GM12878 (cell line): ENCODE data around the gene INSL3. TPM values are rescaled to one million over a fixed set of nuclear protein-coding genes. Genes with fewer than 3 reads are reported as not detected.

Experiments used
- ATAC-seq: fragments of 200-7000 bp; cut with Tn5 transposase; 3 replicates; pipeline ENCODE4 v1.9.1; 2020; ENCODE audit warnings: mild to moderate bottlenecking, moderate library complexity
- BruUV-seq: library from RNA; stranded (reverse); fragments of 400-500 nt; replicated peaks from 2 replicates; lab custom pipeline; 2021; lab: Mats Ljungman, UMichigan
- CTCF ChIA-PET: fragments of 300-600 bp; sonication (Branson Sonifier 250); formaldehyde crosslinking; extraction: SDS; loops from one replicate; lab custom pipeline; 2021; ENCODE audit warnings: inconsistent platforms; lab: Yijun Ruan, JAX
- POLR2A ChIA-PET: fragments of 350-600 bp; formaldehyde crosslinking; extraction: SDS; loops from one replicate; lab custom pipeline; 2021; ENCODE audit warnings: inconsistent platforms; lab: Charles Lee
- RAD21 ChIA-PET: fragments of 300-600 bp; sonication (Branson Sonifier 250); formaldehyde crosslinking; loops from one replicate; lab custom pipeline; 2023; ENCODE audit warnings: antibody characterized with exemption; ENCODE audit not compliant: unreplicated experiment; lab: Charles Lee
- SMC1A ChIA-PET: fragments of 300-600 bp; sonication (Branson Sonifier 250); formaldehyde crosslinking; loops from one replicate; lab custom pipeline; 2023; ENCODE audit not compliant: unreplicated experiment, uncharacterized antibody; lab: Charles Lee
- DNase-seq: peaks from one replicate; pipeline ENCODE4 v3.0.0-alpha.2; 2011; ENCODE audit warnings: low read depth, low spot score
- FAIRE-seq: peaks from 3 replicates; lab custom pipeline; 2011; peaks lifted over from hg19 to GRCh38; lab: Jason Lieb, UNC
- H2AFZ ChIP-seq: 2 replicates; pipeline ENCODE4 v1.6.0; 2011; ENCODE audit warnings: low read depth, low read length, control low read depth; ENCODE audit not compliant: control insufficient read depth
- H3K27ac ChIP-seq: 2 replicates; pipeline ENCODE4 v1.5.1; 2011; ENCODE audit warnings: control low read depth; ENCODE audit not compliant: control insufficient read depth, insufficient read depth
- H3K27me3 ChIP-seq, 2 experiments: replicated peaks in 1 of 2; 2 replicates each; pipeline versions ENCODE4 v1.6.0 to v1.6.1; 2011; ENCODE audit warnings: low read length in 1 of 2; ENCODE audit not compliant: control insufficient read depth in 2 of 2, insufficient read depth in 2 of 2
- H3K36me3 ChIP-seq, 2 experiments: 2 replicates each; pipeline ENCODE4 v1.5.1; 2011; ENCODE audit warnings: low read length in 1 of 2; ENCODE audit not compliant: control insufficient read depth in 2 of 2, insufficient read depth in 2 of 2
- H3K4me1 ChIP-seq: 2 replicates; pipeline ENCODE4 v1.6.1; 2011; ENCODE audit warnings: mild to moderate bottlenecking, low read length, moderate library complexity, mixed read lengths; ENCODE audit not compliant: control insufficient read depth, insufficient read depth
- H3K4me2 ChIP-seq: 2 replicates; pipeline ENCODE4 v1.6.0; 2011; ENCODE audit warnings: control low read depth; ENCODE audit not compliant: control insufficient read depth, insufficient read depth
- H3K4me3 ChIP-seq: fragments of 200-600 bp; sonication (generic); 2 replicates; pipeline ENCODE4 v1.5.1; 2016
- H3K79me2 ChIP-seq: 2 replicates; pipeline ENCODE4 v1.6.0; 2011; ENCODE audit warnings: low read length; ENCODE audit not compliant: control insufficient read depth, insufficient read depth
- H3K9ac ChIP-seq: 2 replicates; pipeline ENCODE4 v1.8.0; 2011; ENCODE audit warnings: low read length, control low read depth, mixed read lengths; ENCODE audit not compliant: control insufficient read depth, insufficient read depth
- H3K9me3 ChIP-seq: replicated peaks from 3 replicates; pipeline ENCODE4 v1.5.1; 2011; ENCODE audit warnings: mild to moderate bottlenecking, low read length; ENCODE audit not compliant: control insufficient read depth, insufficient read depth
- H4K20me1 ChIP-seq: 2 replicates; pipeline ENCODE4 v1.6.0; 2011; ENCODE audit not compliant: control insufficient read depth, insufficient read depth
- CHD2 ChIP-seq: IDR thresholded peaks from 2 replicates; pipeline ENCODE4 v1.6.1; 2011; ENCODE audit warnings: low read depth, low read length, improper control_type of control experiment, borderline replicate concordance
- DPF2 ChIP-seq: fragments of 450-650 bp; IDR thresholded peaks from 2 replicates; pipeline ENCODE4 v1.6.1; 2017; ENCODE audit warnings: mild to moderate bottlenecking
- KLF5 ChIP-seq: fragments of 450-650 bp; IDR thresholded peaks from 2 replicates; pipeline ENCODE4 v1.6.1; 2014; ENCODE audit warnings: mild to moderate bottlenecking; ENCODE audit not compliant: partially characterized antibody
- MYB ChIP-seq: fragments of 150-350 bp; IDR thresholded peaks from 2 replicates; pipeline ENCODE4 v1.6.1; 2014; ENCODE audit warnings: mild to moderate bottlenecking, low read depth, low read length, borderline replicate concordance
- NR2F1 ChIP-seq: fragments of 450-650 bp; conservative IDR thresholded peaks from 2 replicates; pipeline ENCODE4 v1.6.1; 2017; ENCODE audit warnings: mild to moderate bottlenecking
- SMAD5 ChIP-seq: IDR thresholded peaks from 2 replicates; pipeline ENCODE4 v1.6.1; 2016; ENCODE audit warnings: antibody characterized with exemption, low read depth
- TCF3 ChIP-seq: IDR thresholded peaks from 2 replicates; pipeline ENCODE4 v1.6.1; 2012; ENCODE audit warnings: low read depth, mild to moderate bottlenecking, low read length, borderline replicate concordance; ENCODE audit not compliant: insufficient read depth
- ZBED1 ChIP-seq: IDR thresholded peaks from 2 replicates; pipeline ENCODE4 v1.6.1; 2016; ENCODE audit warnings: borderline replicate concordance
- ZNF592 ChIP-seq: fragments of 450-650 bp; IDR thresholded peaks from 2 replicates; pipeline ENCODE4 v1.6.1; 2017; ENCODE audit warnings: mild to moderate bottlenecking, moderate library complexity
- WGBS: methylation state at CpG from one replicate; pipeline ENCODE4 v1.1.6; 2016; ENCODE audit warnings: low lambda C conversion rate; ENCODE audit not compliant: insufficient replicate concordance, insufficient coverage; ENCODE audit errors: missing lambda C conversion rate; 5-methylcytosine and 5-hydroxymethylcytosine counted together
- in situ Hi-C: fragments of 300-500 bp; cut with MboI; formaldehyde crosslinking; loops from 9 replicates; pipeline ENCODE4 v1.14.3; 2018; ENCODE audit warnings: mixed read lengths
- intact Hi-C: fragments of 100-400 bp; cut with micrococcal nuclease; formaldehyde crosslinking; loops from one replicate; pipeline ENCODE4 v1.14.2; 2022; ENCODE audit not compliant: unreplicated experiment
- polyA plus RNA-seq, 11 experiments: library from polyadenylated mRNA; depleted of rRNA in 4 of 11; unstranded in 6 of 11; stranded (reverse) in 5 of 11; fragments of >200 nt; fragmentation: Nextera tagmentation in 4 of 11; fragmentation: Illumina TruSeq in 1 of 11; extraction: Ambion mirVana in 4 of 11; extraction: Trizol in 1 of 11; gene quantifications; 1 replicate in 1 of 11; 2 replicates in 10 of 11; pipeline versions ENCODE4 v1.2.1 to v1.2.3, GENCODE V29; 2011 to 2016; ENCODE audit warnings: inconsistent platforms in 2 of 11, missing spikeins in 2 of 11, low read depth in 1 of 11
- total RNA-seq, 4 experiments: library from RNA; depleted of rRNA in 3 of 4; stranded (reverse); fragments of >200 nt in 3 of 4; fragmentation: Illumina TruSeq in 1 of 4; extraction: Trizol in 1 of 4; gene quantifications; 2 replicates each; pipeline versions ENCODE4 v1.2.1 to v1.2.3, GENCODE V29; 2013 to 2021
- TF ChIP-seq, protein P1 (sequence below): fragments of 450-650 bp; IDR thresholded peaks from 2 replicates; pipeline ENCODE4 v1.6.1; 2017; ENCODE audit warnings: antibody characterized with exemption, mild to moderate bottlenecking, moderate library complexity
- TF ChIP-seq, protein P2 (sequence below): fragments of 450-650 bp; formaldehyde crosslinking; IDR thresholded peaks from 2 replicates; pipeline ENCODE4 v1.4.0; 2022; ENCODE audit warnings: mild to moderate bottlenecking, moderate library complexity

Gene INSL3
- total and polyA plus RNA-seq, 10 of the 15 experiments (the other 5 are each of a cell fraction or from before 2014, with no cell fraction given), result 0.27 to 1.9 (median 0.70) TPM

- no TSS peak for BruUV-seq
- ChIA-PET RAD21 (interaction anchor here (0.5 to 5.3 kb wide), 11 partner anchors 11 to 550 kb away, joined by 3 to 56 read pairs (median 3); partner anchors contain the start of genes CCDC124, MAP1S and RPL18A), POLR2A (interaction anchor here (0.5 to 1.8 kb wide), 7 partner anchors 12 to 333 kb away, joined by 3 to 11 read pairs (median 6); partner anchors contain the start of gene CCDC124), SMC1A (interaction anchor here (0.6 to 2.9 kb wide), 6 partner anchors 8 to 141 kb away, joined by 3 to 9 read pairs (median 4); partner anchors contain the start of genes CCDC124 and RPL18A), CTCF (interaction anchor here (0.6 to 1.7 kb wide), 6 partner anchors 12 to 480 kb away, joined by 3 to 8 read pairs (median 5); partner anchors contain the start of gene RPL18A)
- Histone ChIP-seq H3K4me3 (peak within 1 kb of the TSS; percentile 72), H3K9me3 (no peaks in the 10 kb centered on the region; the same call in 2 of the 3 replicates), H3K4me2 (peak within 1 kb of the TSS; percentile 86), H3K27me3 (no peaks in the 10 kb centered on the region), H3K27ac (peak within 1 kb of the TSS; percentile 71), H3K79me2 (peaks cover 28% of the 10 kb centered on the region), H3K4me1 (peaks cover 36% of the 10 kb centered on the region), H4K20me1 (no peaks in the 10 kb centered on the region), H3K9ac (peak within 1 kb of the TSS; percentile 83), H3K36me3 (peaks cover 0 to 9% of the 10 kb centered on the region in 2 experiments; a peak in 2 of 4 replicates), H2AFZ (peak within 1 kb of the TSS; percentile 52)
- intact Hi-C loops, result no loop called here
- in situ Hi-C loops, result no loop called here
- peak; percentile 47 for FAIRE-seq
- DNase-seq, result peak; percentile 77
- 2% methylated on average over 27 of the region's 40 CpGs for WGBS
- peak; percentile 93 for ATAC-seq
- TF ChIP-seq, protein P1, sequence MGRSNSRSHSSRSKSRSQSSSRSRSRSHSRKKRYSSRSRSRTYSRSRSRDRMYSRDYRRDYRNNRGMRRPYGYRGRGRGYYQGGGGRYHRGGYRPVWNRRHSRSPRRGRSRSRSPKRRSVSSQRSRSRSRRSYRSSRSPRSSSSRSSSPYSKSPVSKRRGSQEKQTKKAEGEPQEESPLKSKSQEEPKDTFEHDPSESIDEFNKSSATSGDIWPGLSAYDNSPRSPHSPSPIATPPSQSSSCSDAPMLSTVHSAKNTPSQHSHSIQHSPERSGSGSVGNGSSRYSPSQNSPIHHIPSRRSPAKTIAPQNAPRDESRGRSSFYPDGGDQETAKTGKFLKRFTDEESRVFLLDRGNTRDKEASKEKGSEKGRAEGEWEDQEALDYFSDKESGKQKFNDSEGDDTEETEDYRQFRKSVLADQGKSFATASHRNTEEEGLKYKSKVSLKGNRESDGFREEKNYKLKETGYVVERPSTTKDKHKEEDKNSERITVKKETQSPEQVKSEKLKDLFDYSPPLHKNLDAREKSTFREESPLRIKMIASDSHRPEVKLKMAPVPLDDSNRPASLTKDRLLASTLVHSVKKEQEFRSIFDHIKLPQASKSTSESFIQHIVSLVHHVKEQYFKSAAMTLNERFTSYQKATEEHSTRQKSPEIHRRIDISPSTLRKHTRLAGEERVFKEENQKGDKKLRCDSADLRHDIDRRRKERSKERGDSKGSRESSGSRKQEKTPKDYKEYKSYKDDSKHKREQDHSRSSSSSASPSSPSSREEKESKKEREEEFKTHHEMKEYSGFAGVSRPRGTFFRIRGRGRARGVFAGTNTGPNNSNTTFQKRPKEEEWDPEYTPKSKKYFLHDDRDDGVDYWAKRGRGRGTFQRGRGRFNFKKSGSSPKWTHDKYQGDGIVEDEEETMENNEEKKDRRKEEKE, result no peak
- peak; percentile 27; the same call in 1 of the 2 replicates for TF ChIP-seq ZBED1
- TF ChIP-seq, protein P2, sequence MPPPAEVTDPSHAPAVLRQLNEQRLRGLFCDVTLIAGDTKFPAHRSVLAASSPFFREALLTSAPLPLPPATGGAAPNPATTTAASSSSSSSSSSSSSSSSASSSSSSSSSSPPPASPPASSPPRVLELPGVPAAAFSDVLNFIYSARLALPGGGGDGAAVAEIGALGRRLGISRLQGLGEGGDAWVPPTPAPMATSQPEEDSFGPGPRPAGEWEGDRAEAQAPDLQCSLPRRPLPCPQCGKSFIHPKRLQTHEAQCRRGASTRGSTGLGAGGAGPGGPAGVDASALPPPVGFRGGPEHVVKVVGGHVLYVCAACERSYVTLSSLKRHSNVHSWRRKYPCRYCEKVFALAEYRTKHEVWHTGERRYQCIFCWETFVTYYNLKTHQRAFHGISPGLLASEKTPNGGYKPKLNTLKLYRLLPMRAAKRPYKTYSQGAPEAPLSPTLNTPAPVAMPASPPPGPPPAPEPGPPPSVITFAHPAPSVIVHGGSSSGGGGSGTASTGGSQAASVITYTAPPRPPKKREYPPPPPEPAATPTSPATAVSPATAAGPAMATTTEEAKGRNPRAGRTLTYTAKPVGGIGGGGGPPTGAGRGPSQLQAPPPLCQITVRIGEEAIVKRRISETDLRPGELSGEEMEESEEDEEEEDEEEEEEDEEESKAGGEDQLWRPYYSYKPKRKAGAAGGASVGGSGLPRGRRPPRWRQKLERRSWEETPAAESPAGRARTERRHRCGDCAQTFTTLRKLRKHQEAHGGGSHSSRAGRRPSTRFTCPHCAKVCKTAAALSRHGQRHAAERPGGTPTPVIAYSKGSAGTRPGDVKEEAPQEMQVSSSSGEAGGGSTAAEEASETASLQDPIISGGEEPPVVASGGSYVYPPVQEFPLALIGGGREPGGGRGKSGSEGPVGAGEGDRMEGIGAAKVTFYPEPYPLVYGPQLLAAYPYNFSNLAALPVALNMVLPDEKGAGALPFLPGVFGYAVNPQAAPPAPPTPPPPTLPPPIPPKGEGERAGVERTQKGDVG (CRISPR knock-in tag), result no peak
- TF ChIP-seq TCF3, result 0 out of 2 replicates have a peak, but pooled peaks have one; percentile 21
- peak; percentile 71 for TF ChIP-seq DPF2
- 0 out of 2 replicates have a peak, but pooled peaks have one; percentile 52 for TF ChIP-seq ZNF592
- TF ChIP-seq MYB, result no peak
- peak; percentile 41; the same call in 1 of the 2 replicates for TF ChIP-seq SMAD5
- TF ChIP-seq CHD2, result peak; percentile 85
- TF ChIP-seq NR2F1, result 0 out of 2 replicates have a peak, but pooled peaks have one; percentile 35
- TF ChIP-seq KLF5, result no peak
Observed at GRCh38 chr19:17847538-17848366, 26.4 kb upstream of the INSL3 start, which contains the start of gene JAK3. Gene JAK3 (minus strand): TSS chr19:17847982. CDS start chr19:17844417, 3,565 bp downstream.
